Muscle of leg (tissue), 11 donors: ENCODE data around the gene MYO1D. TPM values are rescaled to one million over a fixed set of nuclear protein-coding genes. Genes with fewer than 3 reads are reported as not detected.
"Not testable (repeated sequence)": the region's sequence is repeated elsewhere in the genome, so short reads cannot be mapped to it uniquely, and the experiment has no call there.

ENCODE experiments used
- DNase-seq: peaks from one replicate; pipeline ENCODE4 v3.0.0; 2013
- H3K27ac ChIP-seq: one replicate; pipeline ENCODE4 v1.5.1; 2013; ENCODE audit warnings: mild to moderate bottlenecking, low read length, control low read depth
- H3K27me3 ChIP-seq: one replicate; pipeline ENCODE4 v1.6.1; 2013; ENCODE audit warnings: low read length; ENCODE audit not compliant: control insufficient read depth, insufficient read depth
- H3K36me3 ChIP-seq: one replicate; pipeline ENCODE4 v1.6.1; 2013; ENCODE audit warnings: low read length; ENCODE audit not compliant: control insufficient read depth, insufficient read depth
- H3K4me1 ChIP-seq: one replicate; pipeline ENCODE4 v1.6.1; 2013; ENCODE audit warnings: low read length; ENCODE audit not compliant: control insufficient read depth, insufficient read depth
- H3K4me3 ChIP-seq: one replicate; pipeline ENCODE4 v1.5.1; 2013; ENCODE audit warnings: low read length, control low read depth
- H3K9me3 ChIP-seq: replicated peaks from 2 replicates; pipeline ENCODE4 v1.6.1; 2013; ENCODE audit warnings: low read depth, low read length; ENCODE audit not compliant: control insufficient read depth
- WGBS: methylation state at CpG from one replicate; pipeline ENCODE4 v1.1.5; 2013; ENCODE audit warnings: missing lambda C conversion rate; ENCODE audit not compliant: insufficient coverage; 5-methylcytosine and 5-hydroxymethylcytosine counted together
- polyA plus RNA-seq, 8 donors: library from polyadenylated mRNA; unstranded; fragments of 120-200 nt; gene quantifications; one replicate each; pipeline versions ENCODE4 v1.2.1 to v1.2.3, GENCODE V29; 2013; ENCODE audit warnings: inconsistent platforms in 1 of 8, low replicate concordance in 1 of 8; ENCODE audit not compliant: insufficient read length in 8 of 8, insufficient read depth in 1 of 8
- total RNA-seq: library from RNA; stranded (reverse); fragments of 120-200 nt; gene quantifications from one replicate; pipeline ENCODE4 v1.2.4, GENCODE V29; 2013

MYO1D gene
- total and polyA plus RNA-seq, 9 donors, result 4.2 to 10.2 (median 5.4) TPM

GRCh38 chr17:32641514-32641913 lies 235.4 kb downstream of the MYO1D start:
- H3K27me3 ChIP-seq, H3K36me3 ChIP-seq, H3K27ac ChIP-seq, H3K9me3 ChIP-seq, DNase-seq, H3K4me1 ChIP-seq, H3K4me3 ChIP-seq: not testable (repeated sequence)
- WGBS, result no CpG with 5 or more reads among the region's 2 CpGs

DNA sequence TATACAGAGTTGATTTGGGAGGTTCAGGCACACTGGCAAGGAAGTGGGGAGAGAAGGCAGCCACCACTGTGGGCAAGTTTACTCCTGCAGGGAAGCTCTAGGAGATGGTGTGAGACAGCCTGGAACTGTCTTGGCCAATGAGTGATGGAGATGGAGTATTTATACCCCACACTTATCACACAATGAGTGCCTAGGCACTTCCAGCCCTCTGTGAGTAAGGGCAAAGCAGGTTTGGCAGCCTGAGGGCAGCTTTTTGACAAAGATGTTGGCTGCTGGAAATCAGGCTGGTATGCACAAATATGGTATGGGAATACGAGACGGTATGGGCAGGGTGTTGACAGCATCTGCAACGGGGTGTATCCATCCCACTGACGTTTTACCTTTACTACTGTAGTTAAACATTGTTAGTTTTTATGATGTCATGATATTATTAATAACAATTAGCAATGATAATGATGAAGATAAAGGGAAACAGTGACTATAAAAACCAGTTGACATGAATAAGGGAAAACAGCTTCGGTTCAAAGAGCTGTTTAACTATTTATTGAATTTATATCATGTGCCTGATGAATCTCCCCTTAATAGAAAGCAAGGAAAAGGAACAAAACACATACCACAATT lies 240.2 kb downstream of the MYO1D start:
- Histone ChIP-seq H3K27me3 (no peaks in the 10 kb centered on the region), H3K9me3 (no peaks in the 10 kb centered on the region), H3K27ac (no peak overlapping the region), H3K4me3 (no peak overlapping the region), H3K36me3 (no peaks in the 10 kb centered on the region), H3K4me1 (no peaks in the 10 kb centered on the region)
- DNase-seq, result no peak
- WGBS, result no CpG with 5 or more reads among the region's 5 CpGs

DNA sequence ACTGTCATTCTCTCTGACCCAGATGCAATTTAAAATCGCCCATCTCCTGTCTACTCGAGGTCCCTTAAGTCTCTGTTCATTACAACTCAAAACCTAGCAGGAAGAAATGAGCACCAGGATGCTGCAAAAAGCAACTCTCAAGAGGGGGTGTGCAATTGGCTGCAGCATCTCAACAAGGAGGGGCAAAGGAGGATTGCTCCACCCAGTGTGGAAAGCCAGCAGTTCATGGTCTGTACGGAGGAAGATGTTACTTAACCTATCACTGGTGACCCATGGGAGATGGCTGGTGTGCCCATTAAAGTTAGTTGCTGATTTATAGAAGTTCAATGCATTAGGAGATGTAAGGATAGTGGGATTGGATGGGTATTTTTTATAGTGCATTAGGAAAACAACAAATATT lies 242.8 kb downstream of the MYO1D start:
- Histone ChIP-seq H3K27ac (no peak overlapping the region), H3K27me3 (no peaks in the 10 kb centered on the region), H3K36me3 (no peaks in the 10 kb centered on the region), H3K4me3 (no peak overlapping the region), H3K9me3 (no peaks in the 10 kb centered on the region), H3K4me1 (no peaks in the 10 kb centered on the region)
- WGBS, result 22% methylated on average over 1 of the region's 3 CpGs
- no peak for DNase-seq

- no peaks in the 10 kb centered on the region for H3K27me3 ChIP-seq
- H3K4me1 ChIP-seq, result peaks cover 3% of the 10 kb centered on the region
- H3K4me3 ChIP-seq, result no peak overlapping the region
- no peaks in the 10 kb centered on the region for H3K36me3 ChIP-seq
- no peak for DNase-seq
- no peak overlapping the region for H3K27ac ChIP-seq
- no peaks in the 10 kb centered on the region for H3K9me3 ChIP-seq
- 29% methylated on average over 1 of the region's 6 CpGs for WGBS
Observed at GRCh38 chr17:32631341-32632096, 245.4 kb downstream of the MYO1D start.

DNA sequence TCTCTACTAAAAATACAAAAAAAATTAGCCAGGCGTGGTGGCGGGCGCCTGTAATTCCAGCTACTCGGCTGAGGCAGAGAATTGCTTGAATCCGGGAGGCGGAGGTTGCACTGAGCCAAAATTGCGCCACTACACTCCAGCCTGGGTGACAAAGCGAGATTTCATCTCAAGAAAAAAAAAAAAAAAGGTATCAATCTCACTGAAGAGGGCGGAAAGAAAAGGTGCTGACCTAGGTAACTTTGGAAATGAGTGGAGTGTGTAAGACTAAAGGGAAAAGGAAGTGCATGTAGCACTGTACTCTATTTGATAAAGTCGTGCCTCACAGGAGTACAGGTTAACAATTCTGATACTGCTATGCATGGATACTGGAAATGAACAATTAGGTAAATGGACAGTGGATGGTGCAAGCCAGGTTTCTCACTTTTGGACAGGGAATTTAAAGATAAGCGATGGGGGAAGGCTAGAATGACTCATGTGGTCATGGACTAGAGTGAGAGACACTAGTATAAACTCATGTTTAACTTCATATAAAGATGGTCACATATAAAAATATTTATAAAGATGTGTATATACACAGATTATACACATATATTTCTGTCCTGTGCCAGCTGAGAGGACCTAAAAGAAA lies 247.2 kb downstream of the MYO1D start:
- H3K36me3 ChIP-seq, result no peaks in the 10 kb centered on the region
- no peaks in the 10 kb centered on the region for H3K9me3 ChIP-seq
- 94% methylated on average over 6 of the region's 11 CpGs for WGBS
- H3K4me3 ChIP-seq, result no peak overlapping the region
- H3K27me3 ChIP-seq, result no peaks in the 10 kb centered on the region
- H3K4me1 ChIP-seq, result peaks cover 10% of the 10 kb centered on the region
- H3K27ac ChIP-seq, result no peak overlapping the region
- DNase-seq, result no peak

DNA sequence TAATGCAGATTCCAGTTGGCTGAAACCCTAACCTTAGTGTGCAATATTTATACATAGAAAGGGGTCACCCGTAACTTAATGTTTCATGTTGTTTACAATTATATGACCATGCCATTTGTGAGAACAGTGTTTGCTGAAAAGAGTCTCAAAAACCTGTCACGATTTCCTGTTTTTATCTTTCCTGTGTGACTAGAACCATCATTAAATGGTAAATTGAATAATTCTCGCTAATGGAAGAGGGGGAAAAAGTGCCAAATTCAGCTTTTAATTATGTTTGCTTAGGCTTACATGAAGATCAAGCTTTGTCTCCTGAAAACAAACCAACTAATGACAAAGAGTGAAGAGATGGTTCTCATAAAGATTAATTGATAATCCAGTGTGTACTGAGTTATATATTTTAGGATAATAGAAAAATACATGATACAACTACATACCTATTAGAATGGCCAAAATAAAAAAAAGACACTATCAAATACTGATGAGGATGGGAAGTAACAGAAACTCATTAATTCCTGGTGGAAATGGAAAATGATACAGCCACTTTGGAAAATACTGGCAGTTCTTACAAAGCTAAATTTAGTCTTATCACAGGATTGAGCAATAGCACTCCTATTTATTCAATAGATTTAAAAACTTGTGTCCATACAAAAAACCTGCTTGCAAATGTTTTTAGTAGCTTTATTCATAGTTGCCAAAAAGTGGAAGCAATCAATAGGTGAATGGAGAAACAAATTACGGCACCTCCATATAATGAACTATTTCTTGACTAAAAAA lies 248.5 kb downstream of the MYO1D start:
- no peak for DNase-seq
- H3K36me3 ChIP-seq, result no peaks in the 10 kb centered on the region
- H3K4me3 ChIP-seq, result no peak overlapping the region
- H3K27ac ChIP-seq, result no peak overlapping the region
- WGBS, result 100% methylated on average over 1 of the region's 4 CpGs
- H3K27me3 ChIP-seq, result no peaks in the 10 kb centered on the region
- no peaks in the 10 kb centered on the region for H3K9me3 ChIP-seq
- peaks cover 10% of the 10 kb centered on the region for H3K4me1 ChIP-seq

- Histone ChIP-seq H3K9me3 (no peaks in the 10 kb centered on the region), H3K27ac (peak overlapping the region; percentile 13), H3K4me3 (no peak overlapping the region), H3K36me3 (no peaks in the 10 kb centered on the region), H3K4me1 (peaks cover 10% of the 10 kb centered on the region), H3K27me3 (no peaks in the 10 kb centered on the region)
- 69% methylated on average over 6 of the region's 15 CpGs for WGBS
- peak; percentile 26 for DNase-seq
Observed at GRCh38 chr17:32627239-32627996, 249.5 kb downstream of the MYO1D start.

- Histone ChIP-seq H3K4me3 (no peak overlapping the region), H3K4me1 (peaks cover 10% of the 10 kb centered on the region), H3K36me3 (no peaks in the 10 kb centered on the region), H3K27ac (peak overlapping the region; percentile 69), H3K27me3 (no peaks in the 10 kb centered on the region), H3K9me3 (no peaks in the 10 kb centered on the region)
- WGBS, result 20% methylated on average over 1 of the region's 6 CpGs
- DNase-seq, result peak; percentile 38
Observed at GRCh38 chr17:32626379-32626791, 250.5 kb downstream of the MYO1D start.

DNA sequence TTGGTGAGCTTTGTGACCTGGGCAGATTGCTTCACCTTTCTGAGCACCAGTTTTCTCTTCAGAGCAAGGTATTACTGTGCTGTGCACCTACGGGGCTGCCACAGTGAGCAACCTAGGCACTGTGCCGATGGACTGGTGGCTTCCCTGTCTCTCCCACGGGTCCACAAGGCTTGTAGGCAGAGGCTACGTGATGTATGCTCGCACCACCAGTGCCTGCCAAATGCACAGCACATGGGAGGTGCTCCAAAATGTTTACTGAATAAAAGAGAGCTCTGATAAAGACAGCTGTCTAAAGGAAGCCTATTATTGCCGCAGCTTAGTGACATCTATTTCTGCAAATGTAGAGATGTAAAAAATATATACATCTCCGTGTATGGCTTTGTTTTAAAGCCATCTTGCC lies 251.0 kb downstream of the MYO1D start:
- Histone ChIP-seq H3K27ac (peak overlapping the region; percentile 69), H3K4me1 (peaks cover 10% of the 10 kb centered on the region), H3K4me3 (no peak overlapping the region), H3K27me3 (no peaks in the 10 kb centered on the region), H3K36me3 (no peaks in the 10 kb centered on the region), H3K9me3 (no peaks in the 10 kb centered on the region)
- peak; percentile 65 for DNase-seq
- WGBS, result 26% methylated on average over 5 of the region's 7 CpGs
